Measurements from ENCODE around the gene NHSL2.

DNA sequence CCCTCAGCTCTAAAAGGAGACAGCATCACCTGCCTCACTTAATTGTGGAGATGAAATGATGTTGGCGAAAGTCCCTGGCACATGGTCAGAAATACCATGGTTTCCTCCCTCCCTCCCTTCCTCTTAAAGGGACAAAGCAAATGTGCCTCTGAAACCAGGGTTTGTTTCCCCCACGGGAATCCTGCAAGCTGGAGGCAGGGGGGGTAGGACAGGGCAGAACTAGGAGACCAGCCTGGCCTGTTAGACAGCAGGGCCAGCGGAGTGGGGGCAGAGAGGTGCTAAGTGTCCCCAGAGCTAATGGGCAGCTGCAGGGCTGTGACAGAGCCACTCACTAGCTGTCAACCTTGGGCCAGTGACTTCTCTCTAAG lies 215.4 kb downstream of the NHSL2 start:
- no peak for TF ChIP-seq POLR2A (IDR thresholded peaks at IDR 0.05)
- TF ChIP-seq, protein P1, sequence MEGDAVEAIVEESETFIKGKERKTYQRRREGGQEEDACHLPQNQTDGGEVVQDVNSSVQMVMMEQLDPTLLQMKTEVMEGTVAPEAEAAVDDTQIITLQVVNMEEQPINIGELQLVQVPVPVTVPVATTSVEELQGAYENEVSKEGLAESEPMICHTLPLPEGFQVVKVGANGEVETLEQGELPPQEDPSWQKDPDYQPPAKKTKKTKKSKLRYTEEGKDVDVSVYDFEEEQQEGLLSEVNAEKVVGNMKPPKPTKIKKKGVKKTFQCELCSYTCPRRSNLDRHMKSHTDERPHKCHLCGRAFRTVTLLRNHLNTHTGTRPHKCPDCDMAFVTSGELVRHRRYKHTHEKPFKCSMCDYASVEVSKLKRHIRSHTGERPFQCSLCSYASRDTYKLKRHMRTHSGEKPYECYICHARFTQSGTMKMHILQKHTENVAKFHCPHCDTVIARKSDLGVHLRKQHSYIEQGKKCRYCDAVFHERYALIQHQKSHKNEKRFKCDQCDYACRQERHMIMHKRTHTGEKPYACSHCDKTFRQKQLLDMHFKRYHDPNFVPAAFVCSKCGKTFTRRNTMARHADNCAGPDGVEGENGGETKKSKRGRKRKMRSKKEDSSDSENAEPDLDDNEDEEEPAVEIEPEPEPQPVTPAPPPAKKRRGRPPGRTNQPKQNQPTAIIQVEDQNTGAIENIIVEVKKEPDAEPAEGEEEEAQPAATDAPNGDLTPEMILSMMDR (IDR thresholded peaks at IDR 0.05): no peak

All from body of pancreas (tissue), 4 donors.